HG03354 (cell line): ENCODE data around the gene COX20.
"Not testable (repeated sequence)": the region's sequence is repeated elsewhere in the genome, so short reads cannot be mapped to it uniquely, and the experiment has no call there.

Experiments
- ATAC-seq: cut with Tn5 transposase; IDR thresholded peaks from one replicate; pipeline ENCODE4 v1.9.1; 2021; ENCODE audit warnings: mild to moderate bottlenecking; ENCODE audit not compliant: unreplicated experiment, poor library complexity, severe bottlenecking

COX20 gene

GRCh38 chr1:244835276-244836134 lies at the start of gene COX20:
Gene COX20 (plus strand): TSS chr1:244835658. CDS start chr1:244835715, 57 bp downstream.
- ATAC-seq, result peak; percentile 64

- no peak for ATAC-seq
Observed at GRCh38 chr1:244788493-244789275, 46.8 kb upstream of the COX20 start.

- ATAC-seq, result no peak
Observed at GRCh38 chr1:244789276-244789580, 46.2 kb upstream of the COX20 start.

DNA sequence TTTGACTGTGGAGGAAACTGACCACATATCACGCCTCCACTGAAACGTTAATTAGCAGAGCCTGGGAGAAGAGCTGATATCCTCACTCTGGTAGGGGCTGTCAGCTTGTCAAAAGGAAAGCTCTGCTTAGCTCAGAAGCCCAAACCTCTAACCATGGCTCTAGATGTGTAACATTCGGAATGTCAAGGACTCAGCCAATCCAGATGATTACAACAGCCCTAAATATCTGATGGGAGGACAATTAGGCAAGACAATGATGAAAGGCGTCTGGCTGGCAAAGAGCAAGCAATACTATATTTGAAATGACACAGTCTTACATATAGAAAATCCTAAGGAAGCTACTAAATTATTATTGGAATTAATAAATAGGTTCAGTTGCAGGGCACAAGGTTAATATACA lies 45.7 kb upstream of the COX20 start:
- no peak for ATAC-seq

GRCh38 chr1:244791061-244791460 lies 44.4 kb upstream of the COX20 start:
- no peak for ATAC-seq

- no peak for ATAC-seq
Observed at GRCh38 chr1:244792188-244792850, 43.1 kb upstream of the COX20 start.

- no peak for ATAC-seq
Observed at GRCh38 chr1:244794071-244794470, 41.4 kb upstream of the COX20 start.

DNA sequence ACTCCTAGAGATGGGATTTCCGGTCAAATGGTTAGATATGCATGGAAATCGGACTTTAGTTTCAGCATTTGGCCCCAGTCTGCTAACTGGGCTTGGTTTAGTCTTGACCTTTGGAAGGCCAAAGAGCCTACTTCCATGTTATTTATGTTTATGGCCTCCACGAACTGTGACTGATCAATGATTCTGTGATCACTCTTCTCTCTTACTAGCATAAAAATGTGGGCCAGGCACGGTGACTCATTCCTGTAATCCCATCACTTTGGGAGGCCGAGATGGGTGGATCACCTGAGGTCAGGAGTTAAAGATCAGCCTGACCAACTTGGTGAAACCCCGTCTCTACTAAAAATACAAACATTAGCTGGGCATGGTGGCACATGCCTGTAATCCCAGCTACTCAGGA lies 40.9 kb upstream of the COX20 start:
- ATAC-seq, result not testable (repeated sequence)

GRCh38 chr1:244796719-244797406 lies 38.6 kb upstream of the COX20 start:
- ATAC-seq, result no peak

DNA sequence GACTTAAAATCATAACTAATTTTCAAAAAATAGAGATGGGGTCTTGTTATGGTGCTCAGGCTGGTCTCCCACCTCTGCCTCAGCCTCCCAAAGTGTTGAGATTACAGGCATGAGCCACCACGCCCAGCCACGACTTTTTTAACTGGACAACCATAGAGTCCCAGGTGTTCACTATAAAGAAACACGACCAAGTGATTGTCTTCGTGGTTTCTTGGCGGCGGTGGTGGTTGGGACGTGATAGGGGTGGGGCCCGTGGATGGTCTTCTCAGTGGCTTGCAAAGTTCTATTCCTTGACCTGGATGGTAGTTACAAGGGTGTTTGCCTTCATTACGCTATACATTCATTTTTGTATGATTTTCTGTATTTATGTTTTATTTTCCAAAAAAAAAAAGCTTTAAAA lies 34.6 kb upstream of the COX20 start:
- ATAC-seq, result no peak

- peak; percentile 89 for ATAC-seq
Observed at GRCh38 chr1:244801246-244801645, 34.2 kb upstream of the COX20 start.

DNA sequence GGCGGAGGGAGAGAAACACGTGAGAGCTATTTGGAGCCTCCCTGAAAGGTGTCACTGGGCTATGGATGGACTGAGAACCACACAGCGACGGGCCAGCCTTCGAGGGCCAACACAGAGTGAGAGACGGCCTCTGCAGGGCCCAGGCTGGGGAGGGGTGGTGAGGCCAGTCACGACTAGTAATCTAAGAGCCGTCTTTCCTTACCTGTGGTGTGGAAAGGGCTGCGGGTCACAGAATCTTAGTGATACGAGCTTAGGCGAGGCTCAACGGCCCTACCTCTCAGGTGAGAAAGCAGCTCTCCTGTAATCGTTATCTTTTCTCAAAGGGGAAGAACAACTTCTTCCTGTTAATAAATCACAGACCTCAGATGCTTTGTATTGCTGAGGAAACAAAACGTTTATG lies 33.4 kb upstream of the COX20 start:
- ATAC-seq, result peak; percentile 57

- ATAC-seq, result peak; percentile 2
Observed at GRCh38 chr1:244802556-244803239, 32.8 kb upstream of the COX20 start.

DNA sequence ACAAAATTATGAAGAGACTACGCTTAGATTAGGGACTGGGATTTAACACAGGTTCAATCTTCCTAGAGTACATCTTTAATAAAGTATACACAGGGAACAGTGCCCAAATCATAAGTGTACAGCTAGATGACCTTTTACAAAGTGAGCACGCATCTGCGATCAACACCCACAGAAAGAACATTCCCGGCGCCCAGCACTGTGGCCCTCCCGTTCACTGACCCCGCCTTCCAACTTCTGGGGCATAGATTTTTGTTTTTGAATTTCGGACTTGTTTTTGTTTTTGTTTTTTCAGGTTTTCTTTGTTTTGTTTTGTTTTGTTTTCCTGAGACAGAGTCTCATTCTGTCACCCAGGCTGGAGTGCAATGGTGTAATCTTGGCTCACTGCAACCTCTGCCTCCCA lies 30.6 kb upstream of the COX20 start:
- ATAC-seq, result no peak

GRCh38 chr1:244807138-244807537 lies 28.3 kb upstream of the COX20 start:
- ATAC-seq, result no peak

- no peak for ATAC-seq
Observed at GRCh38 chr1:244810221-244810620, 25.2 kb upstream of the COX20 start.

- ATAC-seq, result no peak
Observed at GRCh38 chr1:244813327-244813726, 22.1 kb upstream of the COX20 start.

DNA sequence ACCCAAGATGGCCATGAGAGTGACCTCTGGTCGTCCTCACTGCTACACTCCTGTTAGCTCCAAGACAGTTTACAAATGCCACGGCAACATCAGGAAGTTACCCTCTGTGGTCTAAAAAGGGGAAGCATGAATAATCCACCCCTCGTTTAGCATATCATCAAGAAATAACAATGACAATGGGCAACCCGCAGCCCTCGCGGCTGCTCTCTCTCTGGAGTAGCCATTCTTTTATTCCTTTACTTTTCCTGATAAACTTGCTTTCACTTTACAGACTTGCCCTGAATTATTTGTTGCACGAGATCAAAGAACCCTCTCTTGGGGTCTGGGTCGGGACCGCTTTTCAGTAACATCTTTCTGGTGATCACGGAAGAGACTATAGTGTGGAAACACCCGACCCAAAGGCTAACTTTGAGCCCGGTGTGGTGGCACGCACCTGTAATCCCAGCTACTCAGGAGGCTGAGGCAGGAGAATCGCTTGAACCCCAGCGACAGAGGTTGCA lies 19.8 kb upstream of the COX20 start:
- ATAC-seq, result no peak

DNA sequence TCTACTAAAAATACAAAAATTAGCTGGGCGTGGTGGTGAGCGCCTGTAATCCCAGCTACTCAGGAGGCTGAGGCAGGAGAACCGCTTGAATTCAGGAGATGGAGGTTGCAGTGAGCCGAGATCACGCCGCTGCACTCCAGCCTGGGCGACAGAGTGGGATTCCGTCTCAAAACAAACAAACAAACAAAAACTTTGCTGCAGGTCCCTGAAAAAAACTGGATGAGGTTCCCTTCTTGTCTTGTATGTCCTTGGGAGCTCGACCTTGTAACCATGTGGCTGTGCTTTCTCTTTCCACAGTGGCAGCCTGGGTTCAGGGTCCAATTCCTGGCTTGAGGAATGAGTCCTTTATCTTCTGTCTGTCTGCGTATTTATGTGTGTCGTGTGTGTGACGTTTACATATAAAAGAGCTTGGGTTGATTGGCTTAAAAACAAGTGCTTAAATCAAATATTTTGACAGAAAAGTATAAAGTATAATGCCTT lies 18.0 kb upstream of the COX20 start:
- no peak for ATAC-seq
